AG04449 (cell line): Measurements from ENCODE around the gene TSC1.

Source experiments
- CTCF ChIA-PET: fragments of 350-600 bp; formaldehyde crosslinking; extraction: SDS; loops from one replicate; lab custom pipeline; 2021; ENCODE audit warnings: antibody characterized with exemption; lab: Yijun Ruan, JAX
- POLR2A ChIA-PET: fragments of 400-600, 350-600 bp; formaldehyde crosslinking; extraction: SDS; loops from one replicate; lab custom pipeline; 2020; ENCODE audit warnings: antibody characterized with exemption, inconsistent platforms; lab: Yijun Ruan, JAX
- DNase-seq: peaks from one replicate; pipeline ENCODE4 v3.0.0-alpha.2; 2010; ENCODE audit warnings: low read depth, low spot score
- H3K4me3 ChIP-seq: 2 replicates; pipeline ENCODE4 v1.5.1; 2011; ENCODE audit warnings: low read depth, mild to moderate bottlenecking, control low read depth, low read length
- CTCF ChIP-seq: IDR thresholded peaks from one replicate; pipeline ENCODE4 v1.5.1; 2011; ENCODE audit warnings: mild to moderate bottlenecking, moderate library complexity, low read length, control low read depth, inconsistent platforms; ENCODE audit not compliant: insufficient read depth; ENCODE audit errors: missing control alignments

TSC1 gene

DNA sequence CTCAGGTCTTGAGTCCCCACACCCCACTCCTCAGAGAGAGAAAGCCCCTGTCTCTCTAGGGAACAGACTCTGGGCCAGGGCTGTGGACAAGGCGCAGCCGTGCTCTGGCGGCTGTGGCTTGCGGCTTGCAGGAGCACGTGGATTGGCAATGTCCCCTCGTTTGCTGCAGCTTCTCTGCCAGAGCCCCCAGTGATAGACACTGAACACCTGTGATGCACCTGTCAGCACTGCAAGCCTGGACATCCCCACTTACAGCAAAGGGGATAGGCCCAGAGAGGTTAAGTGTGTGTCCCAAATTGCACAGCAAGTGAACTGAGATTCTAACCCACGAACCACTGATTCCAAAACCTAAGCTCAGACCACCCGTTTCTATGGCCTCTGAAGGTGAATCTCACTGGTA is 41.1 kb upstream of the TSC1 start:
- POLR2A ChIA-PET, result interaction anchor here (1.0 kb wide), 1 partner anchor 12 kb away, joined by 3 read pairs; no protein-coding TSS in a partner anchor
- TF ChIP-seq CTCF, result no peak
- CTCF ChIA-PET, result interaction anchor here (0.8 to 1.5 kb wide), 5 partner anchors 8 to 162 kb away, joined by 3 to 7 read pairs (median 4); no protein-coding TSS in a partner anchor

DNA sequence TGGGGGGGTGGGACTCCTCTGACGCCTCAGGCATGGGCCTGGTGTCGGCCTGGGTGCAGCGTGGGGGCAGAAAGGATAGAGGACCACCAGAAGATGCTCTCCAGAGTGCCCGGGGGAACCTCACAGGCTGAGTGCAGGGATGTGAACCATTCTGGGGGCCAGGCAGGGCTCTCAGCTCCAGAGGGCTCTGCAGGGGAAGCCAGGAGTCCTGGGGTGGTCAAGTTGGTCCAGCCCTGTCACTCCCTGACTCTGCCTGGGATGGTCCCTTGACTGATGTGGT is 40.6 kb upstream of the TSC1 start:
- DNase-seq, result no peak
- ChIA-PET CTCF (interaction anchor here (1.4 to 1.5 kb wide), 2 partner anchors 9 to 12 kb away, joined by 3 to 6 read pairs; no protein-coding TSS in a partner anchor), POLR2A (no interaction called here)
- H3K4me3 ChIP-seq, result no peak overlapping the region
- TF ChIP-seq CTCF, result no peak

More for the DNA sequence above, 41.1 kb upstream of the TSC1 start:
- no peak overlapping the region for H3K4me3 ChIP-seq
- no peak for DNase-seq

GRCh38 chr9:132984202-132985070 is 40.0 kb upstream of the TSC1 start:
- DNase-seq, result no peak
- ChIA-PET POLR2A (no interaction called here), CTCF (interaction anchor here (1.4 to 1.6 kb wide), 2 partner anchors 9 to 10 kb away, joined by 3 to 4 read pairs; no protein-coding TSS in a partner anchor)
- no peak for TF ChIP-seq CTCF
- H3K4me3 ChIP-seq, result no peak overlapping the region

- ChIA-PET CTCF (interaction anchor here (1.4 to 1.6 kb wide), 2 partner anchors 9 to 10 kb away, joined by 3 to 4 read pairs; no protein-coding TSS in a partner anchor), POLR2A (no interaction called here)
- no peak for DNase-seq
- TF ChIP-seq CTCF, result no peak
- no peak overlapping the region for H3K4me3 ChIP-seq
These were observed 39.2 kb upstream of the TSC1 start for GRCh38 chr9:132983491-132984201.

DNA sequence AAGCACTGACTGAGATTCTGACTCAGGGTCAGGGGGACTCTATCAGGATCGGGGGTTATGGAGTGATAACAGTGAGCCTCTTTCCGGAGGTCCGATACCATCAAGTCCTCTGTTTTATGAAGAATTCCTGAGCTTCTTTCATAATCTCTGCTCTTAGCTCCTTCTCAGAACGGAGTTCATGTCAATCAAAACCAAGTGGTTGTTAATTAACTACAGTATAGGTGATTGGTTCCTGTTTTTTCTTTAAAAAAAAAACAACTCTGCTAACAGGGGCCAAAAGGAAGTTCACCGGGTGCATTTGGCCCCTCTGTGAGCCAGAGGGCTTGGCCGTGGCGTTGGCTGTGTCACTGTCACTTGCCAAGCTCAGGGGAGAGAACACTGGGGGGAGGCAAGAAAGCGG is 38.0 kb upstream of the TSC1 start:
- DNase-seq, result no peak
- ChIA-PET POLR2A (no interaction called here), CTCF (interaction anchor here (0.6 to 1.6 kb wide), 5 partner anchors 8 to 163 kb away, joined by 3 to 4 read pairs (median 4); no protein-coding TSS in a partner anchor)
- H3K4me3 ChIP-seq, result no peak overlapping the region
- TF ChIP-seq CTCF, result no peak

GRCh38 chr9:132980157-132980556 is 35.7 kb upstream of the TSC1 start:
- no peak overlapping the region for H3K4me3 ChIP-seq
- no peak for DNase-seq
- ChIA-PET POLR2A (no interaction called here), CTCF (interaction anchor here (0.6 to 2.3 kb wide), 3 partner anchors 9 to 213 kb away, joined by 3 to 10 read pairs (median 3); no protein-coding TSS in a partner anchor)
- TF ChIP-seq CTCF, result no peak
